GM12878 (cell line): ENCODE results near the gene ZBTB49. TPM values are rescaled to one million over a fixed set of nuclear protein-coding genes. Genes with fewer than 3 reads are reported as not detected.

Source experiments
- ATAC-seq: fragments of 200-7000 bp; cut with Tn5 transposase; 3 replicates; pipeline ENCODE4 v1.9.1; 2020; ENCODE audit warnings: mild to moderate bottlenecking, moderate library complexity
- BruUV-seq: library from RNA; stranded (reverse); fragments of 400-500 nt; replicated peaks from 2 replicates; lab custom pipeline; 2021; lab: Mats Ljungman, UMichigan
- CTCF ChIA-PET: fragments of 300-600 bp; sonication (Branson Sonifier 250); formaldehyde crosslinking; extraction: SDS; loops from one replicate; lab custom pipeline; 2021; ENCODE audit warnings: inconsistent platforms; lab: Yijun Ruan, JAX
- POLR2A ChIA-PET: fragments of 350-600 bp; formaldehyde crosslinking; extraction: SDS; loops from one replicate; lab custom pipeline; 2021; ENCODE audit warnings: inconsistent platforms; lab: Charles Lee
- RAD21 ChIA-PET: fragments of 300-600 bp; sonication (Branson Sonifier 250); formaldehyde crosslinking; loops from one replicate; lab custom pipeline; 2023; ENCODE audit warnings: antibody characterized with exemption; ENCODE audit not compliant: unreplicated experiment; lab: Charles Lee
- SMC1A ChIA-PET: fragments of 300-600 bp; sonication (Branson Sonifier 250); formaldehyde crosslinking; loops from one replicate; lab custom pipeline; 2023; ENCODE audit not compliant: unreplicated experiment, uncharacterized antibody; lab: Charles Lee
- DNase-seq: peaks from one replicate; pipeline ENCODE4 v3.0.0-alpha.2; 2011; ENCODE audit warnings: low read depth, low spot score
- FAIRE-seq: peaks from 3 replicates; lab custom pipeline; 2011; peaks lifted over from hg19 to GRCh38; lab: Jason Lieb, UNC
- H2AFZ ChIP-seq: 2 replicates; pipeline ENCODE4 v1.6.0; 2011; ENCODE audit warnings: low read depth, low read length, control low read depth; ENCODE audit not compliant: control insufficient read depth
- H3K27ac ChIP-seq: 2 replicates; pipeline ENCODE4 v1.5.1; 2011; ENCODE audit warnings: control low read depth; ENCODE audit not compliant: control insufficient read depth, insufficient read depth
- H3K27me3 ChIP-seq, 2 experiments: replicated peaks in 1 of 2; 2 replicates each; pipeline versions ENCODE4 v1.6.0 to v1.6.1; 2011; ENCODE audit warnings: low read length in 1 of 2; ENCODE audit not compliant: control insufficient read depth in 2 of 2, insufficient read depth in 2 of 2
- H3K36me3 ChIP-seq, 2 experiments: 2 replicates each; pipeline ENCODE4 v1.5.1; 2011; ENCODE audit warnings: low read length in 1 of 2; ENCODE audit not compliant: control insufficient read depth in 2 of 2, insufficient read depth in 2 of 2
- H3K4me1 ChIP-seq: 2 replicates; pipeline ENCODE4 v1.6.1; 2011; ENCODE audit warnings: mild to moderate bottlenecking, low read length, moderate library complexity, mixed read lengths; ENCODE audit not compliant: control insufficient read depth, insufficient read depth
- H3K4me2 ChIP-seq: 2 replicates; pipeline ENCODE4 v1.6.0; 2011; ENCODE audit warnings: control low read depth; ENCODE audit not compliant: control insufficient read depth, insufficient read depth
- H3K4me3 ChIP-seq: fragments of 200-600 bp; sonication (generic); 2 replicates; pipeline ENCODE4 v1.5.1; 2016
- H3K79me2 ChIP-seq: 2 replicates; pipeline ENCODE4 v1.6.0; 2011; ENCODE audit warnings: low read length; ENCODE audit not compliant: control insufficient read depth, insufficient read depth
- H3K9ac ChIP-seq: 2 replicates; pipeline ENCODE4 v1.8.0; 2011; ENCODE audit warnings: low read length, control low read depth, mixed read lengths; ENCODE audit not compliant: control insufficient read depth, insufficient read depth
- H3K9me3 ChIP-seq: replicated peaks from 3 replicates; pipeline ENCODE4 v1.5.1; 2011; ENCODE audit warnings: mild to moderate bottlenecking, low read length; ENCODE audit not compliant: control insufficient read depth, insufficient read depth
- H4K20me1 ChIP-seq: 2 replicates; pipeline ENCODE4 v1.6.0; 2011; ENCODE audit not compliant: control insufficient read depth, insufficient read depth
- CHD4 ChIP-seq: fragments of 200-600 bp; sonication (generic); IDR thresholded peaks from 2 replicates; pipeline ENCODE4 v1.6.1; 2016; ENCODE audit warnings: mild to moderate bottlenecking
- EED ChIP-seq: sonication (generic); IDR thresholded peaks from 2 replicates; pipeline ENCODE4 v1.6.1; 2016; ENCODE audit warnings: antibody characterized with exemption, low read depth
- FOXM1 ChIP-seq: IDR thresholded peaks from 2 replicates; pipeline ENCODE4 v1.6.1; 2012; ENCODE audit warnings: low read depth, mild to moderate bottlenecking, inconsistent platforms, low read length, moderate library complexity
- HCFC1 ChIP-seq: fragments of 150-350 bp; IDR thresholded peaks from 2 replicates; pipeline ENCODE4 v1.6.1; 2014; ENCODE audit warnings: low read length
- IKZF1 ChIP-seq: fragments of 450-650 bp; conservative IDR thresholded peaks from 2 replicates; pipeline ENCODE4 v1.6.1; 2017; ENCODE audit warnings: antibody characterized with exemption, mild to moderate bottlenecking
- MEF2A ChIP-seq: IDR thresholded peaks from 2 replicates; pipeline ENCODE4 v1.6.1; 2011; ENCODE audit warnings: low read depth, mild to moderate bottlenecking, low read length, moderate library complexity; ENCODE audit not compliant: insufficient read depth
- NFXL1 ChIP-seq: fragments of 450-650 bp; IDR thresholded peaks from 2 replicates; pipeline ENCODE4 v1.6.1; 2017; ENCODE audit warnings: antibody characterized with exemption, mild to moderate bottlenecking, borderline replicate concordance
- NKRF ChIP-seq: fragments of 450-650 bp; conservative IDR thresholded peaks from 2 replicates; pipeline ENCODE4 v1.6.1; 2017; ENCODE audit warnings: mild to moderate bottlenecking, moderate library complexity
- NRF1 ChIP-seq: conservative IDR thresholded peaks from 2 replicates; pipeline ENCODE4 v1.6.1; 2011; ENCODE audit warnings: mild to moderate bottlenecking, low read depth, low read length, improper control_type of control experiment
- POLR2AphosphoS2 ChIP-seq: IDR thresholded peaks from 2 replicates; pipeline ENCODE4 v1.6.1; 2011; ENCODE audit warnings: low read depth, mild to moderate bottlenecking, low read length, improper control_type of control experiment, moderate library complexity
- RUNX3 ChIP-seq: IDR thresholded peaks from 2 replicates; pipeline ENCODE4 v1.6.1; 2012; ENCODE audit warnings: low read length, inconsistent platforms
- SUZ12 ChIP-seq: fragments of 200-600 bp; sonication (generic); IDR thresholded peaks from one replicate; pipeline ENCODE4 v1.6.1; 2018; ENCODE audit warnings: antibody characterized with exemption, mild to moderate bottlenecking; ENCODE audit not compliant: unreplicated experiment
- TCF3 ChIP-seq: IDR thresholded peaks from 2 replicates; pipeline ENCODE4 v1.6.1; 2012; ENCODE audit warnings: low read depth, mild to moderate bottlenecking, low read length, borderline replicate concordance; ENCODE audit not compliant: insufficient read depth
- ZBTB11 ChIP-seq: fragments of 450-650 bp; formaldehyde crosslinking; IDR thresholded peaks from 2 replicates; pipeline ENCODE4 v1.5.0; 2022; ENCODE audit warnings: mild to moderate bottlenecking, missing genetic modification characterization
- WGBS: methylation state at CpG from one replicate; pipeline ENCODE4 v1.1.6; 2016; ENCODE audit warnings: low lambda C conversion rate; ENCODE audit not compliant: insufficient replicate concordance, insufficient coverage; ENCODE audit errors: missing lambda C conversion rate; 5-methylcytosine and 5-hydroxymethylcytosine counted together
- in situ Hi-C: fragments of 300-500 bp; cut with MboI; formaldehyde crosslinking; loops from 9 replicates; pipeline ENCODE4 v1.14.3; 2018; ENCODE audit warnings: mixed read lengths
- intact Hi-C: fragments of 100-400 bp; cut with micrococcal nuclease; formaldehyde crosslinking; loops from one replicate; pipeline ENCODE4 v1.14.2; 2022; ENCODE audit not compliant: unreplicated experiment
- polyA plus RNA-seq, 11 experiments: library from polyadenylated mRNA; depleted of rRNA in 4 of 11; unstranded in 6 of 11; stranded (reverse) in 5 of 11; fragments of >200 nt; fragmentation: Nextera tagmentation in 4 of 11; fragmentation: Illumina TruSeq in 1 of 11; extraction: Ambion mirVana in 4 of 11; extraction: Trizol in 1 of 11; gene quantifications; 1 replicate in 1 of 11; 2 replicates in 10 of 11; pipeline versions ENCODE4 v1.2.1 to v1.2.3, GENCODE V29; 2011 to 2016; ENCODE audit warnings: inconsistent platforms in 2 of 11, missing spikeins in 2 of 11, low read depth in 1 of 11
- total RNA-seq, 4 experiments: library from RNA; depleted of rRNA in 3 of 4; stranded (reverse); fragments of >200 nt in 3 of 4; fragmentation: Illumina TruSeq in 1 of 4; extraction: Trizol in 1 of 4; gene quantifications; 2 replicates each; pipeline versions ENCODE4 v1.2.1 to v1.2.3, GENCODE V29; 2013 to 2021

Gene ZBTB49
- total and polyA plus RNA-seq, 10 of the 15 experiments (the other 5 are each of a cell fraction or from before 2014, with no cell fraction given), result 0.37 to 4.8 (median 4.1) TPM

- in situ Hi-C loops, result no loop called here
- ChIA-PET POLR2A (interaction anchor here (0.7 kb wide), 1 partner anchor 16 kb away, joined by 7 read pairs; no protein-coding TSS in a partner anchor), RAD21 (no interaction called here), CTCF (interaction anchor here (0.6 to 2.1 kb wide), 2 partner anchors 15 to 18 kb away, joined by 4 to 9 read pairs; no protein-coding TSS in a partner anchor), SMC1A (no interaction called here)
- no peaks in the 10 kb centered on the region for H4K20me1 ChIP-seq
- H3K4me1 ChIP-seq, result no peaks in the 10 kb centered on the region
- no peak overlapping the region for H3K4me2 ChIP-seq
- no peak overlapping the region for H3K4me3 ChIP-seq
- H3K9ac ChIP-seq, result no peak overlapping the region
- TF ChIP-seq MEF2A, result no peak
- TF ChIP-seq ZBTB11 (CRISPR knock-in tag), result no peak
- TF ChIP-seq NFXL1, result no peak
- TF ChIP-seq FOXM1, result no peak
- TF ChIP-seq IKZF1, result no peak
- TF ChIP-seq POLR2AphosphoS2, result no peak
- TF ChIP-seq RUNX3, result no peak
- TF ChIP-seq HCFC1, result no peak
- no peak for TF ChIP-seq CHD4
- TF ChIP-seq TCF3, result no peak
- no peak for TF ChIP-seq NKRF
- TF ChIP-seq SUZ12, result no peak
- no peak for TF ChIP-seq NRF1
- no peak for TF ChIP-seq EED
- DNase-seq (no peak), ATAC-seq (no peak), FAIRE-seq (no peak)
- H2AFZ ChIP-seq, result no peak overlapping the region
- no peaks in the 10 kb centered on the region for H3K79me2 ChIP-seq
- H3K27ac ChIP-seq, result no peak overlapping the region
- no peaks in the 10 kb centered on the region for H3K27me3 ChIP-seq
- 90% methylated on average over 11 of the region's 11 CpGs for WGBS
- H3K36me3 ChIP-seq, result peaks cover 8 to 26% of the 10 kb centered on the region in 2 experiments; a peak in 3 of 4 replicates
- intact Hi-C loops, result no loop called here
- H3K9me3 ChIP-seq, result no peaks in the 10 kb centered on the region
- BruUV-seq, result no TSS peak
These were observed 20.7 kb upstream of the ZBTB49 start for GRCh38 chr4:4269331-4269731.
